Transverse colon (tissue), 3 donors: ENCODE measurements around the gene KRTAP4-7.
"Not testable (repeated sequence)": the region's sequence is repeated elsewhere in the genome, so short reads cannot be mapped to it uniquely, and the experiment has no call there.

Source experiments
- POLR2A ChIP-seq: fragments of 450-650 bp; IDR thresholded peaks from one replicate; pipeline ENCODE4 v1.6.1; 2016; ENCODE audit warnings: antibody characterized with exemption, mild to moderate bottlenecking, moderate library complexity
- TF ChIP-seq, protein P1 (sequence below), 5 experiments: fragments of 200-600 bp in 3 of 5; fragments of 450-650 bp in 2 of 5; sonication (generic) in 3 of 5; IDR thresholded peaks; 1 replicate in 2 of 5; 2 replicates in 3 of 5; pipeline ENCODE4 v1.5.1; 2016 to 2017; ENCODE audit warnings: antibody characterized with exemption in 5 of 5, inconsistent platforms in 3 of 5, mild to moderate bottlenecking in 2 of 5, moderate library complexity in 1 of 5

DNA sequence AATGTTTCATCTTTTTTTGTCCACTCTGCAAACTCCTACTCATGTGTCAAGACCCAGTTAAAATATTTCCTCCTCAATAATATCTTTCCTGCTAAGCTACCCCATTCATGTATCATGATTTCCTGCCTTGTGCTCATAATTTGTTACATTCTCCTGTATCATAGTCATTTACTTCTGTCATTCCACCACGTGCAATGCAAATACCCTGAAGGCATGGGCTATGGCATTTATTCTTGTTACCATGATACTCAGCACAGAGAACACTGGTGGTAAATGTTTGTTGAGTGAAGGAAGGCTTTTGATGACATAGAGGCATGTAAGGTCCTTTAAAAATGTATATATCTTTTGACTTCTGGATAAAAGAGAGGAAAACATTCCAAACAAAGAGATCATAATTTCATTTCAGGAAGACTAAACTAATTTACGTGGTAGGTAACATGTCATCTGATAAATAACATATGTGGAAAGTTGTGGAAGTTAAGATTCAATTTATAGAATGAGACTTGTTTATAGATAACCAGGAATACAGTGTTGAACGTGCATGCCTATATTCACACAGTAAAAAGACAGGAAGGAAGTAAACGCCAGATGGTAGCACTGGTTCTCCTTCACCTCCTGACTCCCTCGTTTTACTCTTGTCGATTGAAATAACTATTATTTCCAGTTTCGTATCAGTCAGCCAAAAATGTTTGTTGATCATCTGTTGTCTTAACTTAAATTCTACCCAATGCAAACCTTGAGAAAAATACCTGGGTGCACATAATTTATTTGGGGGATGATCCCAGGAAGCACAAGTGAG is 15.9 kb downstream of the KRTAP4-7 start:
- TF ChIP-seq, protein P1, sequence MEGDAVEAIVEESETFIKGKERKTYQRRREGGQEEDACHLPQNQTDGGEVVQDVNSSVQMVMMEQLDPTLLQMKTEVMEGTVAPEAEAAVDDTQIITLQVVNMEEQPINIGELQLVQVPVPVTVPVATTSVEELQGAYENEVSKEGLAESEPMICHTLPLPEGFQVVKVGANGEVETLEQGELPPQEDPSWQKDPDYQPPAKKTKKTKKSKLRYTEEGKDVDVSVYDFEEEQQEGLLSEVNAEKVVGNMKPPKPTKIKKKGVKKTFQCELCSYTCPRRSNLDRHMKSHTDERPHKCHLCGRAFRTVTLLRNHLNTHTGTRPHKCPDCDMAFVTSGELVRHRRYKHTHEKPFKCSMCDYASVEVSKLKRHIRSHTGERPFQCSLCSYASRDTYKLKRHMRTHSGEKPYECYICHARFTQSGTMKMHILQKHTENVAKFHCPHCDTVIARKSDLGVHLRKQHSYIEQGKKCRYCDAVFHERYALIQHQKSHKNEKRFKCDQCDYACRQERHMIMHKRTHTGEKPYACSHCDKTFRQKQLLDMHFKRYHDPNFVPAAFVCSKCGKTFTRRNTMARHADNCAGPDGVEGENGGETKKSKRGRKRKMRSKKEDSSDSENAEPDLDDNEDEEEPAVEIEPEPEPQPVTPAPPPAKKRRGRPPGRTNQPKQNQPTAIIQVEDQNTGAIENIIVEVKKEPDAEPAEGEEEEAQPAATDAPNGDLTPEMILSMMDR (IDR thresholded peaks at IDR 0.05), result not testable (repeated sequence)
- TF ChIP-seq POLR2A, result not testable (repeated sequence)
